ENCODE data around the gene ALOX12B.

DNA sequence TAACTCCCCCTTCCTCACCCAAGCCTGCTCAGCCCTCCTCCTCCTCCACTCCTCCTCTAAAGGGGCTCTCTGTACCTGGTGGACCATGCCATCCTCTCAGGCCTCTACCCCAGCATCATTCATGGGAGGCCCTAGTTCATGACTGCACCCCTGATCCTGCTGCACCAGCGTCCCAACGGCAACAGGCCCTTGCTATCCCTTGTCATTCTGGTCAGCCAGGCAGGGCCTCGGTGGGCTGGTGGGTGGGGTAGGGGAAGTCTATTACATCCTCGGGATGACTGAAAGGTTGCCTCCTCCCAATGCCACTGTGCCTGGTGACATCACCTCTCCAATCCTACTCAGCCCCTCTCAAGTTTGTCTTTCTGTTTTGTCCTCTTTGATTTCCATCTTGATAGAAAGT, 19.7 kb downstream of the ALOX12B start:
- TF ChIP-seq HNRNPUL1 (IDR thresholded peaks at IDR 0.05; ENCODE audit: low read depth, low read length) (no peak), CTCF (CRISPR knock-in tag; IDR thresholded peaks at IDR 0.05) (no peak)

Data from HepG2 (cell line).